IPS-NIHi7 (cell line): ENCODE measurements around the gene CRYBG1.
A peak's percentile ranks its signal among the peaks of the same experiment; 100 is the strongest.

Experiments
- DNase-seq: peaks from one replicate; pipeline ENCODE4 v3.0.0; 2012; ENCODE audit warnings: mixed read lengths; ENCODE audit errors: extremely low spot score

The CRYBG1 gene

GRCh38 chr6:106525107-106525881 is 164.8 kb downstream of the CRYBG1 start:
- no peak for DNase-seq

GRCh38 chr6:106525882-106526275 is 165.4 kb downstream of the CRYBG1 start:
- no peak for DNase-seq

- DNase-seq = no peak
Observed at GRCh38 chr6:106527117-106527516, 166.6 kb downstream of the CRYBG1 start.

- no peak for DNase-seq
Observed at GRCh38 chr6:106527979-106528378, 167.5 kb downstream of the CRYBG1 start.

GRCh38 chr6:106528521-106528920 is 168.0 kb downstream of the CRYBG1 start:
- DNase-seq = no peak

- DNase-seq = no peak
Observed at GRCh38 chr6:106529438-106529837, 168.9 kb downstream of the CRYBG1 start.

GRCh38 chr6:106530026-106530425 is 169.5 kb downstream of the CRYBG1 start:
- no peak for DNase-seq

- DNase-seq = no peak
Observed at GRCh38 chr6:106530502-106530901, 170.0 kb downstream of the CRYBG1 start.

GRCh38 chr6:106533054-106533453 is 172.5 kb downstream of the CRYBG1 start:
- DNase-seq = no peak

- no peak for DNase-seq
Observed at GRCh38 chr6:106534004-106534403, 173.5 kb downstream of the CRYBG1 start.

- no peak for DNase-seq
Observed at GRCh38 chr6:106534564-106534982, 174.1 kb downstream of the CRYBG1 start.

- DNase-seq = no peak
Observed at GRCh38 chr6:106535012-106535411, 174.5 kb downstream of the CRYBG1 start.

- no peak for DNase-seq
Observed at GRCh38 chr6:106536357-106536756, 175.8 kb downstream of the CRYBG1 start.

- DNase-seq = no peak
Observed at GRCh38 chr6:106536851-106537250, 176.3 kb downstream of the CRYBG1 start.

- no peak for DNase-seq
Observed at GRCh38 chr6:106537662-106538061, 177.1 kb downstream of the CRYBG1 start.

- DNase-seq = no peak
Observed at GRCh38 chr6:106538145-106538544, 177.6 kb downstream of the CRYBG1 start.

GRCh38 chr6:106539936-106540335 is 179.4 kb downstream of the CRYBG1 start:
- no peak for DNase-seq

GRCh38 chr6:106540432-106540831 is 179.9 kb downstream of the CRYBG1 start:
- no peak for DNase-seq

GRCh38 chr6:106540907-106541306 is 180.4 kb downstream of the CRYBG1 start:
- DNase-seq = no peak

- DNase-seq = no peak
Observed at GRCh38 chr6:106546261-106546690, 185.8 kb downstream of the CRYBG1 start.

- DNase-seq = no peak
Observed at GRCh38 chr6:106546691-106547414, 186.3 kb downstream of the CRYBG1 start.

GRCh38 chr6:106547601-106548453 is 187.3 kb downstream of the CRYBG1 start:
- peak; percentile 27 for DNase-seq
